PC-3 (cell line): Measurements from ENCODE around the gene TENM4. TPM values are rescaled to one million over a fixed set of nuclear protein-coding genes. Genes with fewer than 3 reads are reported as not detected.

Experiments
- ATAC-seq: fragments of 200-7000 bp; cut with Tn5 transposase; 2 replicates; pipeline ENCODE4 v1.9.1; 2020; ENCODE audit warnings: mild to moderate bottlenecking, moderate library complexity
- BruUV-seq: library from RNA; stranded (reverse); fragments of 400-500 nt; replicated peaks from 2 replicates; lab custom pipeline; 2021; lab: Mats Ljungman, UMichigan
- CTCF ChIA-PET: fragments of 300-600 bp; sonication (Branson Sonifier 250); formaldehyde crosslinking; loops from one replicate; lab custom pipeline; 2022; ENCODE audit warnings: antibody characterized with exemption; lab: Charles Lee
- POLR2A ChIA-PET: fragments of 300-600 bp; sonication (Branson Sonifier 250); formaldehyde crosslinking; loops from one replicate; lab custom pipeline; 2022; ENCODE audit warnings: antibody characterized with exemption; ENCODE audit not compliant: unreplicated experiment; lab: Charles Lee
- DNase-seq: peaks from one replicate; pipeline ENCODE4 v3.0.0-alpha.2; 2015
- H2AFZ ChIP-seq: fragments of 300-600 bp; sonication (generic); 2 replicates; pipeline ENCODE4 v1.6.0; 2016; ENCODE audit warnings: antibody characterized with exemption, low read length
- H3F3A ChIP-seq: fragments of 300-600 bp; sonication (generic); one replicate; pipeline ENCODE4 v1.6.0; 2017; ENCODE audit warnings: antibody characterized with exemption, low read length, control low read depth, mild to moderate bottlenecking; ENCODE audit not compliant: unreplicated experiment
- H3K27ac ChIP-seq: fragments of 300-600 bp; sonication (generic); 2 replicates; pipeline ENCODE4 v1.5.1; 2016; ENCODE audit warnings: mild to moderate bottlenecking, low read length
- H3K27me3 ChIP-seq: fragments of 300-600 bp; sonication (generic); 2 replicates; pipeline ENCODE4 v1.6.1; 2016; ENCODE audit warnings: low read length, mixed read lengths
- H3K36me3 ChIP-seq: fragments of 300-600 bp; sonication (generic); 2 replicates; pipeline ENCODE4 v1.6.1; 2016; ENCODE audit warnings: low read depth, mixed run types, low read length, mixed read lengths
- H3K4me1 ChIP-seq: fragments of 300-600 bp; sonication (generic); 2 replicates; pipeline ENCODE4 v1.5.1; 2016; ENCODE audit warnings: low read length; ENCODE audit not compliant: insufficient read depth
- H3K4me2 ChIP-seq: fragments of 300-600 bp; sonication (generic); 2 replicates; pipeline ENCODE4 v1.6.0; 2016; ENCODE audit warnings: low read length
- H3K4me3 ChIP-seq: fragments of 300-600 bp; sonication (generic); 2 replicates; pipeline ENCODE4 v1.5.1; 2016; ENCODE audit warnings: mild to moderate bottlenecking, low read length, mixed read lengths
- H3K79me2 ChIP-seq: fragments of 300-600 bp; sonication (generic); 2 replicates; pipeline ENCODE4 v1.6.1; 2017; ENCODE audit warnings: low read length, mixed read lengths
- H3K9ac ChIP-seq: fragments of 300-600 bp; sonication (generic); 2 replicates; pipeline ENCODE4 v1.6.0; 2016; ENCODE audit warnings: mild to moderate bottlenecking, low read length
- H3K9me2 ChIP-seq: fragments of 300-600 bp; sonication (generic); replicated peaks from 2 replicates; pipeline ENCODE4 v1.6.1; 2016; ENCODE audit warnings: mixed run types, low read length, mixed read lengths
- H3K9me3 ChIP-seq: fragments of 300-600 bp; sonication (generic); 2 replicates; pipeline ENCODE4 v1.6.1; 2016; ENCODE audit warnings: low read length, mixed read lengths
- H4K20me1 ChIP-seq: fragments of 300-600 bp; sonication (generic); 2 replicates; pipeline ENCODE4 v1.6.1; 2016; ENCODE audit warnings: low read length, mixed read lengths
- EZH2 ChIP-seq: fragments of 300-600 bp; sonication (generic); IDR thresholded peaks from one replicate; pipeline ENCODE4 v1.6.1; 2017; ENCODE audit warnings: antibody characterized with exemption, mild to moderate bottlenecking, low read length; ENCODE audit not compliant: unreplicated experiment
- EZH2phosphoT487 ChIP-seq: fragments of 300-600 bp; sonication (generic); IDR thresholded peaks from 2 replicates; pipeline ENCODE4 v1.6.1; 2018; ENCODE audit warnings: mild to moderate bottlenecking, antibody characterized with exemption, low read length, borderline replicate concordance
- intact Hi-C: fragments of 100-400 bp; cut with micrococcal nuclease; formaldehyde crosslinking; loops from 2 replicates; pipeline ENCODE4 v1.9.0; 2023
- total RNA-seq: library from RNA; depleted of rRNA; stranded (reverse); fragments of >200 nt; gene quantifications from 2 replicates; pipeline ENCODE4 v1.2.3, GENCODE V29; 2014
- TF ChIP-seq, protein P1 (sequence below): fragments of 300-600 bp; sonication (generic); conservative IDR thresholded peaks from 2 replicates; pipeline ENCODE4 v1.5.1; 2017; ENCODE audit warnings: antibody characterized with exemption, low read depth, mild to moderate bottlenecking, low read length

Gene TENM4
- total RNA-seq, 1 experiment from 2014 or later: 19.7 TPM

DNA sequence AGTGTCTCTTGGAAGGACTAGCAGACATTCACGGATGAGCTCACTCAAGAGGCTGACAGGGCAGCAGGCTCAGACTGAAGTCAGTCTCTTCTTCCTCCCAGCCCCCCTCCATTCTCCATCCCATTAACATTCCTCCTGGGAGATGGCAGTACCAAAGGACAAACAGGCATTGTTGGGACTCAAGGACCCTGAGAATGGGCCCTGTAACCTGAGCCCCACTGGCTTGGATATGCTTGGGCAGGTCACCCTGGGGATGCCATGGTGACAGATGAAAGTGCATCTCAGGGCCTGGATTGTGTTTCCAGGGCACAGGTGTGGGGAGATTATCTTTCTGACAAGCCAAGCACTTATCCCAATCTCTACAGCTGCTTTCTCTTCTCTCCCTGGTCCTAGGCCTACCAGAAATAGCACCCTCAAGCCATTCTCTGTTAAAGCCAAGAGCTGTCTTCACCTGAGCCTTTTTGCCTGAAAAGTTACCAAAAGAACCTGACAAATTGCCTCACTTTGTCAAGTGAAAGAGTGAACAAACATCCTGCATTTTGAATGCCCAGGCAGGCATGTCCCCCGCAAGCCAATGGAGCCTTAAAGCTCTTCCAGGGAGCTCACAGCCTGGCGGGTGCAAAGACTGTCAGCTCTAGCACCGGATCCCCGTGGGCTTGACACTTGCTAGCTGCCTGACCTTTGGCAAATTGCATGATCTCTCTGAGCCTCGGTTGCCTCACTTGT, 500.2 kb downstream of the TENM4 start:
- H3K9ac ChIP-seq: no peak overlapping the region
- H3K9me3 ChIP-seq: no peaks in the 10 kb centered on the region
- no TSS peak for BruUV-seq
- no peak overlapping the region for H3K4me2 ChIP-seq
- DNase-seq (no peak), ATAC-seq (no peak)
- no peaks in the 10 kb centered on the region for H4K20me1 ChIP-seq
- H2AFZ ChIP-seq: no peak overlapping the region
- peaks cover under 1% of the 10 kb centered on the region; the same call in 1 of the 2 replicates for H3K36me3 ChIP-seq
- no peak overlapping the region for H3K27ac ChIP-seq
- H3K27me3 ChIP-seq: no peaks in the 10 kb centered on the region
- ChIA-PET POLR2A (no interaction called here), CTCF (no interaction called here)
- H3K4me1 ChIP-seq: no peaks in the 10 kb centered on the region
- no peak overlapping the region for H3K4me3 ChIP-seq
- TF ChIP-seq EZH2phosphoT487: no peak
- TF ChIP-seq, protein P1, sequence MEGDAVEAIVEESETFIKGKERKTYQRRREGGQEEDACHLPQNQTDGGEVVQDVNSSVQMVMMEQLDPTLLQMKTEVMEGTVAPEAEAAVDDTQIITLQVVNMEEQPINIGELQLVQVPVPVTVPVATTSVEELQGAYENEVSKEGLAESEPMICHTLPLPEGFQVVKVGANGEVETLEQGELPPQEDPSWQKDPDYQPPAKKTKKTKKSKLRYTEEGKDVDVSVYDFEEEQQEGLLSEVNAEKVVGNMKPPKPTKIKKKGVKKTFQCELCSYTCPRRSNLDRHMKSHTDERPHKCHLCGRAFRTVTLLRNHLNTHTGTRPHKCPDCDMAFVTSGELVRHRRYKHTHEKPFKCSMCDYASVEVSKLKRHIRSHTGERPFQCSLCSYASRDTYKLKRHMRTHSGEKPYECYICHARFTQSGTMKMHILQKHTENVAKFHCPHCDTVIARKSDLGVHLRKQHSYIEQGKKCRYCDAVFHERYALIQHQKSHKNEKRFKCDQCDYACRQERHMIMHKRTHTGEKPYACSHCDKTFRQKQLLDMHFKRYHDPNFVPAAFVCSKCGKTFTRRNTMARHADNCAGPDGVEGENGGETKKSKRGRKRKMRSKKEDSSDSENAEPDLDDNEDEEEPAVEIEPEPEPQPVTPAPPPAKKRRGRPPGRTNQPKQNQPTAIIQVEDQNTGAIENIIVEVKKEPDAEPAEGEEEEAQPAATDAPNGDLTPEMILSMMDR: no peak
- no peak for TF ChIP-seq EZH2
- no peaks in the 10 kb centered on the region for H3K79me2 ChIP-seq
- no peaks in the 10 kb centered on the region for H3K9me2 ChIP-seq
- intact Hi-C loops: no loop called here
- no peaks in the 10 kb centered on the region for H3F3A ChIP-seq

GRCh38 chr11:78938971-78939370, 501.9 kb downstream of the TENM4 start:
- Histone ChIP-seq H3F3A (no peaks in the 10 kb centered on the region), H3K36me3 (no peaks in the 10 kb centered on the region), H3K27ac (no peak overlapping the region), H4K20me1 (no peaks in the 10 kb centered on the region), H3K4me2 (no peak overlapping the region), H3K4me1 (no peaks in the 10 kb centered on the region), H3K9ac (no peak overlapping the region), H3K9me3 (no peaks in the 10 kb centered on the region), H2AFZ (no peak overlapping the region), H3K4me3 (no peak overlapping the region), H3K27me3 (no peaks in the 10 kb centered on the region), H3K9me2 (no peaks in the 10 kb centered on the region), H3K79me2 (no peaks in the 10 kb centered on the region)
- intact Hi-C loops: no loop called here
- no TSS peak for BruUV-seq
- ChIA-PET CTCF (no interaction called here), POLR2A (interaction anchor here (0.6 kb wide), 1 partner anchor 353 kb away, joined by 21 read pairs; no protein-coding TSS in a partner anchor)
- DNase-seq: no peak
- ATAC-seq: no peak
- no peak for TF ChIP-seq EZH2phosphoT487
- TF ChIP-seq, protein P1: no peak
- no peak for TF ChIP-seq EZH2

DNA sequence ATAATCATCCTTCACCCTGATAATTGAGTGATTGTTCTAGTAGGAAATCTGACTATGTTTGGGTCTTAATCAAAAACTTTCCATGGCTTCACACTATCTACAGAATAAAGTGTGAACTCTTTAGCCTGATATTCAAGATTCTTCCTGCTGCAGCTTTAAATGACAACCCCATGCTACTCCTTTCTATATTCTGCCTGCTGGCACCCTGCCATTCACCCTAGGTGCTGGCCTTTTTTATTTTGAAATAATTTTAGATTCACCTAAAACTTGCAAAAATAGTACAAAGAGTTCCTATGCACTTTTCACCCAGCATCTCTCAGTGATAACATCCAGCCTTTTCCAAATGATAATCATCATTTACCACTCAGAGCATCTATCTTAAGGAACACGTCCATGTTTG, 502.8 kb downstream of the TENM4 start:
- ChIA-PET POLR2A (no interaction called here), CTCF (no interaction called here)
- no peak overlapping the region for H3K9ac ChIP-seq
- no peaks in the 10 kb centered on the region for H3K9me2 ChIP-seq
- H3K9me3 ChIP-seq: no peaks in the 10 kb centered on the region
- no peak overlapping the region for H3K4me3 ChIP-seq
- H3K36me3 ChIP-seq: no peaks in the 10 kb centered on the region
- no peaks in the 10 kb centered on the region for H3K79me2 ChIP-seq
- H3K27me3 ChIP-seq: no peaks in the 10 kb centered on the region
- H3K4me1 ChIP-seq: no peaks in the 10 kb centered on the region
- ATAC-seq (no peak), DNase-seq (no peak)
- TF ChIP-seq EZH2 (no peak), EZH2phosphoT487 (no peak)
- TF ChIP-seq, protein P1: no peak
- H4K20me1 ChIP-seq: no peaks in the 10 kb centered on the region
- no peak overlapping the region for H2AFZ ChIP-seq
- intact Hi-C loops: no loop called here
- no peak overlapping the region for H3K27ac ChIP-seq
- H3F3A ChIP-seq: no peaks in the 10 kb centered on the region
- no peak overlapping the region for H3K4me2 ChIP-seq
- no TSS peak for BruUV-seq
